ENCODE data around the gene RBPJ.

RBPJ gene

DNA sequence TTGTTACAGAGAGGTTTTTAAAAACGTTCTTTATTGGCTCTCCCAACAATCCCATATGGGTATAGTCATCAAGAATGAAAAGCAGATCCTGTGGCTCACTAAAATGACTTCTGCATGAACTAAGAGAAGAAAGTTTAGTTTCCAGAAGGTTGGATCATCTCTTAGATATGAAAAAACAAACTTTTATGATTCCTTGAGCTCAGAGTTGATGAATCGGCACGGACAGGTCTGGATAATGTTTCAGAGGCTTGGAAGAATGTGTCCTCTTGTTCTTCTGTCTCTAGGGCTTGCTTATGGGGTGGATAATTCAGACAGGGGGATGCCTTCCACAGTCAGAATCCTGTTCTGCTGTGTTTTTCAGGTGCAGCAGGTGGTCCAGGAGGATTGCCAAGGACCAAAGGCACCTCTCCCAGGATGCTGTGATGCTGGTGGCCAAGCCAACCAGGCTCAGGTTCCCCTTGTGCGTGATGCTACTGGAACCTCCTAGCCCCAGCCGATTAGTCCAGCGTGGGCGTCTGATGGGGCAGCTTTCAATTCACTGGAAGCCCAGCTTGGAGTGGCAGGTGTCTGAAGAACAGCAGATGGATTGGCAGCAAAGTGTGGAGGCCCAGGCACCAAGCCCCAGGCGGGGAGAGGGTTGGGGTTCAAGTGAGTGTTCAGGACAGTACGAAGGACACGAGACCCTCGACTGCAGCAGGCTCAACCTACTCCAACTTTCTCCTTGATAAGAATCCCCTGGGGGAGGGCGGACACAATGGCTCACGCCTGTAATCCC is 139.1 kb downstream of the RBPJ start:
- WGBS (ENCODE audit: extremely low coverage, insufficient coverage, low lambda C conversion rate) = no CpG with 5 or more reads among the region's 13 CpGs
- no peaks in the 10 kb centered on the region for H3K79me1 ChIP-seq (ENCODE audit: low read length)
- no peak overlapping the region for H4K8ac ChIP-seq (ENCODE audit: low read depth, low read length)
- no peak overlapping the region for H3K23ac ChIP-seq (ENCODE audit: low read length)
- no peak for DNase-seq
- H3K36me3 ChIP-seq (ENCODE audit: control insufficient read depth, insufficient read depth, low read length) = no peaks in the 10 kb centered on the region
- no peak overlapping the region for H3K27ac ChIP-seq (ENCODE audit: low read depth, low read length)
- no peak overlapping the region for H4K5ac ChIP-seq (ENCODE audit: low read length)
- H3K56ac ChIP-seq (ENCODE audit: low read length) = no peak overlapping the region
- H3K27me3 ChIP-seq (ENCODE audit: insufficient read depth, low read length, poor library complexity) = no peaks in the 10 kb centered on the region
- H2BK5ac ChIP-seq (ENCODE audit: low read length) = no peak overlapping the region
- H3K4me3 ChIP-seq (ENCODE audit: low read length) = no peak overlapping the region
- H3K4me1 ChIP-seq (ENCODE audit: control insufficient read depth, low read depth, low read length) = no peaks in the 10 kb centered on the region
- no peak overlapping the region for H3K9ac ChIP-seq (ENCODE audit: low read length)
- H3K4me2 ChIP-seq (ENCODE audit: low read length) = no peak overlapping the region
- no peak overlapping the region for H3K4ac ChIP-seq (ENCODE audit: low read depth, low read length)
- H3K18ac ChIP-seq (ENCODE audit: low read length) = no peak overlapping the region
- no peak overlapping the region for H2BK15ac ChIP-seq (replicated peaks; ENCODE audit: low read depth)
- H3K79me2 ChIP-seq (ENCODE audit: control insufficient read depth, insufficient read depth, low read length) = no peaks in the 10 kb centered on the region
- no peak overlapping the region for H2AK5ac ChIP-seq (ENCODE audit: low read length)
- no peak overlapping the region for H2BK120ac ChIP-seq (ENCODE audit: low read depth, low read length)

GRCh38 chr4:26462874-26463273 is 142.1 kb downstream of the RBPJ start:
- Histone ChIP-seq H2BK5ac (ENCODE audit: low read length) (no peak overlapping the region), H3K23ac (ENCODE audit: low read length) (no peak overlapping the region), H3K36me3 (ENCODE audit: control insufficient read depth, insufficient read depth, low read length) (no peaks in the 10 kb centered on the region), H3K4me2 (ENCODE audit: low read length) (no peak overlapping the region), H3K4me3 (ENCODE audit: low read length) (no peak overlapping the region), H3K4ac (ENCODE audit: low read depth, low read length) (no peak overlapping the region), H3K27me3 (ENCODE audit: insufficient read depth, low read length, poor library complexity) (no peaks in the 10 kb centered on the region), H3K27ac (ENCODE audit: low read depth, low read length) (no peak overlapping the region), H3K79me1 (ENCODE audit: low read length) (no peaks in the 10 kb centered on the region), H4K8ac (ENCODE audit: low read depth, low read length) (no peak overlapping the region), H3K18ac (ENCODE audit: low read length) (no peak overlapping the region), H3K79me2 (ENCODE audit: control insufficient read depth, insufficient read depth, low read length) (no peaks in the 10 kb centered on the region), H3K4me1 (ENCODE audit: control insufficient read depth, low read depth, low read length) (no peaks in the 10 kb centered on the region), H2BK15ac (replicated peaks; ENCODE audit: low read depth) (no peak overlapping the region), H3K9ac (ENCODE audit: low read length) (no peak overlapping the region), H4K5ac (ENCODE audit: low read length) (no peak overlapping the region), H2BK120ac (ENCODE audit: low read depth, low read length) (no peak overlapping the region), H2AK5ac (ENCODE audit: low read length) (no peak overlapping the region), H3K56ac (ENCODE audit: low read length) (no peak overlapping the region)
- DNase-seq = no peak
- WGBS (ENCODE audit: extremely low coverage, insufficient coverage, low lambda C conversion rate) = no CpG with 5 or more reads among the region's 2 CpGs

GRCh38 chr4:26463386-26463785 is 142.6 kb downstream of the RBPJ start:
- Histone ChIP-seq H3K4ac (ENCODE audit: low read depth, low read length) (no peak overlapping the region), H2BK120ac (ENCODE audit: low read depth, low read length) (no peak overlapping the region), H3K4me3 (ENCODE audit: low read length) (no peak overlapping the region), H4K8ac (ENCODE audit: low read depth, low read length) (no peak overlapping the region), H3K79me2 (ENCODE audit: control insufficient read depth, insufficient read depth, low read length) (no peaks in the 10 kb centered on the region), H4K5ac (ENCODE audit: low read length) (no peak overlapping the region), H2BK15ac (replicated peaks; ENCODE audit: low read depth) (no peak overlapping the region), H3K56ac (ENCODE audit: low read length) (no peak overlapping the region), H3K4me2 (ENCODE audit: low read length) (no peak overlapping the region), H3K27me3 (ENCODE audit: insufficient read depth, low read length, poor library complexity) (no peaks in the 10 kb centered on the region), H3K4me1 (ENCODE audit: control insufficient read depth, low read depth, low read length) (no peaks in the 10 kb centered on the region), H3K23ac (ENCODE audit: low read length) (no peak overlapping the region), H2BK5ac (ENCODE audit: low read length) (no peak overlapping the region), H3K9ac (ENCODE audit: low read length) (no peak overlapping the region), H3K79me1 (ENCODE audit: low read length) (no peaks in the 10 kb centered on the region), H2AK5ac (ENCODE audit: low read length) (no peak overlapping the region), H3K27ac (ENCODE audit: low read depth, low read length) (no peak overlapping the region), H3K36me3 (ENCODE audit: control insufficient read depth, insufficient read depth, low read length) (no peaks in the 10 kb centered on the region), H3K18ac (ENCODE audit: low read length) (no peak overlapping the region)
- WGBS (ENCODE audit: extremely low coverage, insufficient coverage, low lambda C conversion rate) = no CpG with 5 or more reads among the region's 2 CpGs
- DNase-seq = no peak

DNA sequence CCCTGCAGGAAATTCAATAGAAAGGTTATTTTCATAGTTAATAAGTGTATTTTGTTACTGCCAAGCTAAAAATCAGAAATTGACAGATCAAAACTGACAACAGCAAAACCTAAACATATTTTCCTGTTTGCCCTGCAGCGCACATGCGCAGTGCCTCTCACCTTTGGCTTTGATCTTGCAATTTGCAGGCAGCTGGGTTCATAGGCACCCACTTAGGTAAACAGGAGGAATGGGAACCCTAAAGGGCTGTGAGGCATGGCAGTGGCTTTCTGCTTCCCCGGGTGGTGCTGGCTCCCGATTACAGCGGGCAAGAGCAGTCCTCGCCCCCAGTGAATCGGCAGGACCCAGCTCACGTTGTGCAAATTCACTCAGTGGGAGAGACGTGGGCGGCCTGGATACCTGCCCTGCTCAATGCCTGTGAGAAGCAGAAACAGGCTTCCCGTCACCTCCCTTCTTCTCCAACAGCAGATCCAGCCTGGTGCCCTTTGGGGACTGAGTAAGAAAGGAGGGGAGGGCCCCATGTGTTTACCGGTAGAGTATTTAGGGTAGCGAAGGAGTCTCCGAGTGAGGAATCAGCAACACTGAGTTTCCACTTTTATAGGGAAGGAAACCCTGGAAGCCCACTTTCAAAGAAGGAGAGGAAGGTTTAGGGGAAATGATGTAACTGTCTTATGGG is 143.7 kb downstream of the RBPJ start:
- H3K4me2 ChIP-seq (ENCODE audit: low read length) = no peak overlapping the region
- no peaks in the 10 kb centered on the region for H3K79me2 ChIP-seq (ENCODE audit: control insufficient read depth, insufficient read depth, low read length)
- no peak overlapping the region for H3K4ac ChIP-seq (ENCODE audit: low read depth, low read length)
- DNase-seq = no peak
- no peak overlapping the region for H2BK15ac ChIP-seq (replicated peaks; ENCODE audit: low read depth)
- no peak overlapping the region for H2AK5ac ChIP-seq (ENCODE audit: low read length)
- no peaks in the 10 kb centered on the region for H3K36me3 ChIP-seq (ENCODE audit: control insufficient read depth, insufficient read depth, low read length)
- H2BK5ac ChIP-seq (ENCODE audit: low read length) = no peak overlapping the region
- no peaks in the 10 kb centered on the region for H3K79me1 ChIP-seq (ENCODE audit: low read length)
- WGBS (ENCODE audit: extremely low coverage, insufficient coverage, low lambda C conversion rate) = no CpG with 5 or more reads among the region's 14 CpGs
- H3K4me3 ChIP-seq (ENCODE audit: low read length) = no peak overlapping the region
- H3K18ac ChIP-seq (ENCODE audit: low read length) = no peak overlapping the region
- H3K27me3 ChIP-seq (ENCODE audit: insufficient read depth, low read length, poor library complexity) = no peaks in the 10 kb centered on the region
- H2BK120ac ChIP-seq (ENCODE audit: low read depth, low read length) = no peak overlapping the region
- H3K56ac ChIP-seq (ENCODE audit: low read length) = no peak overlapping the region
- no peak overlapping the region for H3K23ac ChIP-seq (ENCODE audit: low read length)
- H4K5ac ChIP-seq (ENCODE audit: low read length) = no peak overlapping the region
- H3K4me1 ChIP-seq (ENCODE audit: control insufficient read depth, low read depth, low read length) = no peaks in the 10 kb centered on the region
- no peak overlapping the region for H4K8ac ChIP-seq (ENCODE audit: low read depth, low read length)
- H3K9ac ChIP-seq (ENCODE audit: low read length) = no peak overlapping the region
- no peak overlapping the region for H3K27ac ChIP-seq (ENCODE audit: low read depth, low read length)

GRCh38 chr4:26466578-26467270 is 145.9 kb downstream of the RBPJ start:
- no peak overlapping the region for H3K27ac ChIP-seq (ENCODE audit: low read depth, low read length)
- H4K5ac ChIP-seq (ENCODE audit: low read length) = no peak overlapping the region
- H3K9ac ChIP-seq (ENCODE audit: low read length) = no peak overlapping the region
- DNase-seq = no peak
- no peak overlapping the region for H3K18ac ChIP-seq (ENCODE audit: low read length)
- H3K79me2 ChIP-seq (ENCODE audit: control insufficient read depth, insufficient read depth, low read length) = no peaks in the 10 kb centered on the region
- no peak overlapping the region for H3K23ac ChIP-seq (ENCODE audit: low read length)
- no peak overlapping the region for H2AK5ac ChIP-seq (ENCODE audit: low read length)
- no peaks in the 10 kb centered on the region for H3K79me1 ChIP-seq (ENCODE audit: low read length)
- H3K56ac ChIP-seq (ENCODE audit: low read length) = no peak overlapping the region
- H2BK15ac ChIP-seq (replicated peaks; ENCODE audit: low read depth) = no peak overlapping the region
- H3K27me3 ChIP-seq (ENCODE audit: insufficient read depth, low read length, poor library complexity) = no peaks in the 10 kb centered on the region
- no CpG with 5 or more reads among the region's 10 CpGs for WGBS (ENCODE audit: extremely low coverage, insufficient coverage, low lambda C conversion rate)
- H2BK120ac ChIP-seq (ENCODE audit: low read depth, low read length) = no peak overlapping the region
- no peaks in the 10 kb centered on the region for H3K4me1 ChIP-seq (ENCODE audit: control insufficient read depth, low read depth, low read length)
- no peak overlapping the region for H2BK5ac ChIP-seq (ENCODE audit: low read length)
- H3K4me2 ChIP-seq (ENCODE audit: low read length) = no peak overlapping the region
- H3K4ac ChIP-seq (ENCODE audit: low read depth, low read length) = no peak overlapping the region
- H3K4me3 ChIP-seq (ENCODE audit: low read length) = no peak overlapping the region
- H3K36me3 ChIP-seq (ENCODE audit: control insufficient read depth, insufficient read depth, low read length) = no peaks in the 10 kb centered on the region
- no peak overlapping the region for H4K8ac ChIP-seq (ENCODE audit: low read depth, low read length)
